A673 (cell line): ENCODE results near the gene PAK1.

Source experiments
- CTCF ChIP-seq: fragments of 300-800, 200-600 bp; sonication (generic); conservative IDR thresholded peaks from 2 replicates; pipeline ENCODE4 v1.5.1; 2017; ENCODE audit warnings: low read depth, mild to moderate bottlenecking, antibody characterized with exemption, low read length, moderate library complexity, mixed read lengths
- EZH2 ChIP-seq: fragments of 200-600 bp; sonication (generic); IDR thresholded peaks from 2 replicates; pipeline ENCODE4 v1.6.1; 2017; ENCODE audit warnings: borderline replicate concordance, low read depth, mild to moderate bottlenecking, mixed read lengths, antibody characterized with exemption, low read length; ENCODE audit not compliant: poor library complexity, severe bottlenecking

- TF ChIP-seq CTCF (no peak), EZH2 (no peak)
Measured at GRCh38 chr11:77441426-77441825, 32.5 kb downstream of the PAK1 start.
